Measurements from ENCODE around the gene KRTAP5-11. TPM values are rescaled to one million over a fixed set of nuclear protein-coding genes. Genes with fewer than 3 reads are reported as not detected.
"Not testable (repeated sequence)": the region's sequence is repeated elsewhere in the genome, so short reads cannot be mapped to it uniquely, and the experiment has no call there.

KRTAP5-11 gene, protein sequence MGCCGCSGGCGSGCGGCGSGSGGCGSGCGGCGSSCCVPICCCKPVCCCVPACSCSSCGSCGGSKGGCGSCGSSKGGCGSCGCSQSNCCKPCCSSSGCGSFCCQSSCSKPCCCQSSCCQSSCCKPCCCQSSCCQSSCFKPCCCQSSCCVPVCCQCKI
- polyA plus RNA-seq (2012; ENCODE audit: insufficient read depth, insufficient read length, low read depth), result not detected

DNA sequence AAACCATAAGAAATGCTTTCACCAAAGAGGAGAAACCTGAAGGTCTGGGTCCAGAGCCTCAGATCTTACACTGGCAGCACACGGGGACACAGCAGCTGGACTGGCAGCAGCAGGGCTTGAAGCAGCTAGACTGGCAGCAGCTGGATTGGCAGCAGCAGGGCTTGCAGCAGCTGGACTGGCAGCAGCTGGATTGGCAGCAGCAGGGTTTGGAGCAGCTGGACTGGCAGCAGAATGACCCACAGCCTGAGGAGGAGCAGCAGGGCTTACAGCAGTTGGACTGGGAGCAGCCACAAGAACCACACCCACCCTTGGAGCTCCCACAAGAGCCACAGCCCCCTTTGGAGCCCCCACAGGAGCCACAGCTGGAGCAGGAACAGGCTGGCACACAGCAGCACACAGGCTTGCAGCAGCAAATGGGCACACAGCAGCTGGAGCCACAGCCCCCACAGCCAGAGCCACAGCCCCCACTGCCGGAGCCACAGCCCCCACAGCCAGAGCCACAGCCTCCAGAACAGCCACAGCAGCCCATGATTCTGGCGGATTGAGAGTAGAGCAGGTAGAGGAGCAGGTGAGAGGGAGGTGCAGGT is at the start of gene KRTAP5-11:
Gene KRTAP5-11 (minus strand): TSS at position 567 of the 587 bp plus-strand sequence. CDS start 38 bp downstream, at position 529.
- Histone ChIP-seq H3K4me3 (ENCODE audit: low read depth, low read length) (no peak within 1 kb of the TSS), H3K9me3 (no peaks in the 10 kb centered on the region), H3K27me3 (no peaks in the 10 kb centered on the region; the same call in 1 of the 2 replicates), H3K36me3 (no peaks in the 10 kb centered on the region), H3K4me1 (no peaks in the 10 kb centered on the region)
- no peak for DNase-seq
- TF ChIP-seq, protein P1, sequence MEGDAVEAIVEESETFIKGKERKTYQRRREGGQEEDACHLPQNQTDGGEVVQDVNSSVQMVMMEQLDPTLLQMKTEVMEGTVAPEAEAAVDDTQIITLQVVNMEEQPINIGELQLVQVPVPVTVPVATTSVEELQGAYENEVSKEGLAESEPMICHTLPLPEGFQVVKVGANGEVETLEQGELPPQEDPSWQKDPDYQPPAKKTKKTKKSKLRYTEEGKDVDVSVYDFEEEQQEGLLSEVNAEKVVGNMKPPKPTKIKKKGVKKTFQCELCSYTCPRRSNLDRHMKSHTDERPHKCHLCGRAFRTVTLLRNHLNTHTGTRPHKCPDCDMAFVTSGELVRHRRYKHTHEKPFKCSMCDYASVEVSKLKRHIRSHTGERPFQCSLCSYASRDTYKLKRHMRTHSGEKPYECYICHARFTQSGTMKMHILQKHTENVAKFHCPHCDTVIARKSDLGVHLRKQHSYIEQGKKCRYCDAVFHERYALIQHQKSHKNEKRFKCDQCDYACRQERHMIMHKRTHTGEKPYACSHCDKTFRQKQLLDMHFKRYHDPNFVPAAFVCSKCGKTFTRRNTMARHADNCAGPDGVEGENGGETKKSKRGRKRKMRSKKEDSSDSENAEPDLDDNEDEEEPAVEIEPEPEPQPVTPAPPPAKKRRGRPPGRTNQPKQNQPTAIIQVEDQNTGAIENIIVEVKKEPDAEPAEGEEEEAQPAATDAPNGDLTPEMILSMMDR (IDR thresholded peaks at IDR 0.05; ENCODE audit: low read depth, low read length), result no peak

DNA sequence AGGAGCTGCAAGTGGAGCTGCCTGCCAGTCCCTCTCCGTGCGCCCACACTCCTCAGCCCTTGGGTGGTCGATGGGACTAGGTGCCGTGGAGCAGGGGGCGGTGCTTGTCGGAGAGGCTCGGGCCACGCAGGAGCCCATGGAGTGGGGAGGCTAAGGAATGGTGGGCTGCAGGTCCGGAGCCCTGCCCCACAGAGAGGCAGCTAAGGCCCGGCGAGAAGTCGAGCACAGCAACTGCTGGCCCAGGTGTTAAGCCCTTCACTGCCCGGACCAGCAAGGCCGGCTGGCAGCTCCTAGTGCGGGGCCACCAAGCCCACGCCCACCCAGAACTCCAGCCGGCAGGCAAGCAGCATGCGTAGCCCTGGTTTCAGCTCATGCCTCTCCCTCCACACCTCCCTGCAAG is 48.9 kb upstream of the KRTAP5-11 start:
- DNase-seq; H3K4me1 ChIP-seq; H3K4me3 ChIP-seq (ENCODE audit: low read depth, low read length); H3K27me3 ChIP-seq; H3K36me3 ChIP-seq; H3K9me3 ChIP-seq: not testable (repeated sequence)

DNA sequence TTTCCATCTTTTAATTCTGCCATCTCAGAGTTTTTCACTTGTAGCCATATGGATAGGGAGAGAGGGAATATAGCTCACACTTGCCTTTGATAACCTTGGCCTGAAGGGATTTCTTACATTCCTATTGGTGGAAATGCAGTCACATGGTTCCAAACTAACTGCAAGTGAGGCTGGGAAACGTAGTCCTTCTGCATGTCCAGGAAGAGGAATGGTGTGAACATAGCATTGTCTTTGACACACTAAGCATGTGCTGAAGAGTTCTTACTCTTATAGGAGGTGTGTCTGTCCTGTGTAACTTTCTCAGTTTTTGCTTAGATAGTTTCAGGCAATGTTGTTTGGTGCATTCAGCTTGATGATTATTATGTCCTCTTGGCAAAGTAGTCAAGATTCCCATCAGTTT is 47.4 kb upstream of the KRTAP5-11 start:
- not testable (repeated sequence) for H3K36me3 ChIP-seq; H3K27me3 ChIP-seq; H3K4me1 ChIP-seq; DNase-seq; H3K9me3 ChIP-seq; H3K4me3 ChIP-seq (ENCODE audit: low read depth, low read length)

DNA sequence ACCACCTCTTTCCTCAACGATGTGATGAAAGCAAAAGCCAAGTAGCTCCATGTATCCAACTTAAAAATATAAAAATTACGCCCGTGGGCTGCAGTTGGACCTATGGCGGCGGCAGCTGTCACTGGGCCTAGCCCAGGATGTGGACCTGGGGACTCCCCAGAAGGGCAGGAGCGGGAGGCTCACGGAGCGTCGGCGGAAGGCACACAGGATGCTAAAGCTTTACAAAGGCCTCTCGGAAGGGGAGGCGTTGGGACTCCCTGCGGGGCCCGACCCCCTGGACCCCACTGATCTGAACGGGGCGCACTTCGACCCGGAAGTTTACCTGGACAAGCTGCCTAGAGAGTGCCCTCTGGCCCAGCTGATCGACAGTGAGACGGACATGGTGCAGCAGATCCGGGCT is 46.3 kb upstream of the KRTAP5-11 start:
- not testable (repeated sequence) for DNase-seq; H3K4me1 ChIP-seq; H3K27me3 ChIP-seq; H3K4me3 ChIP-seq (ENCODE audit: low read depth, low read length); H3K36me3 ChIP-seq; H3K9me3 ChIP-seq

DNA sequence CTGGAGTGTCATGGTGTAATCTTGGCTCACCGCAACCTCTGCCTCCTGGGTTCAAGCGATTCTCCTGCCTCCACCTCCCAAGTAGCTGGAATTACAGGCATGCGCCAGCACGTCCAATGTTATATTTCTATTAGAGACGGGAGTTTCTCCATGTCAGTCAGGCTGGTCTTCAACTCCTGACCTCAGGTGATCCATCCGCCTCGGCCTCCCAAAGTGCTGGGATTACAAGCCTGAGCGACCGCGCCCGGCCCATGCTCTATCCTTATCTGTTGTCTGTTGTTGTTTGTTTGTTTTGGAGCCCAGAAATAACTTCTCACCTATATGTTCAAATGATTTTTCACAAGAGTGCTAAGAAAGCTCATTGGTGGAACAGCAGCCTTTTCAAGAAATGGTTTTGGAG is 40.6 kb upstream of the KRTAP5-11 start:
- not testable (repeated sequence) for H3K36me3 ChIP-seq; H3K9me3 ChIP-seq; DNase-seq; H3K4me1 ChIP-seq; H3K27me3 ChIP-seq; H3K4me3 ChIP-seq (ENCODE audit: low read depth, low read length)

DNA sequence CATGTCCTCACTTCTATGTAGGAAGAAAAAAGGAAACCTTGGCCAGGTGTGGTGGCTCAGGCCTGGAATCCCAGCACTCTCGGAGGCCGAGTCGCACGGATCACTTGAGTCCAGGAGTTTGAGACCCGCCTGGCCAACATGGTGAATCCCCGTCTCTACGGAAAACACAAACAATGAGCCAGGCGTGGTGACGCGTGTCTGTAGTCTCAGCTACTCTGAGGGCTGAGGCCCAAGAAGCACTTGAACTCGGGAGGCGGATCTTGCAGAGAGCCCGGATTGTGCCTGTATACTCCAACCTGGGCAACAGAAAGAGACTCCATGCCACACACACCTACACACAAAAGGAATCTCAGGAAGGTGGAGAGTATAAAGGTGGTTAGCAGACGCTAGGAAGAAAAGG is 39.9 kb upstream of the KRTAP5-11 start:
- H3K36me3 ChIP-seq; DNase-seq; H3K9me3 ChIP-seq; H3K27me3 ChIP-seq; H3K4me3 ChIP-seq (ENCODE audit: low read depth, low read length); H3K4me1 ChIP-seq: not testable (repeated sequence)

DNA sequence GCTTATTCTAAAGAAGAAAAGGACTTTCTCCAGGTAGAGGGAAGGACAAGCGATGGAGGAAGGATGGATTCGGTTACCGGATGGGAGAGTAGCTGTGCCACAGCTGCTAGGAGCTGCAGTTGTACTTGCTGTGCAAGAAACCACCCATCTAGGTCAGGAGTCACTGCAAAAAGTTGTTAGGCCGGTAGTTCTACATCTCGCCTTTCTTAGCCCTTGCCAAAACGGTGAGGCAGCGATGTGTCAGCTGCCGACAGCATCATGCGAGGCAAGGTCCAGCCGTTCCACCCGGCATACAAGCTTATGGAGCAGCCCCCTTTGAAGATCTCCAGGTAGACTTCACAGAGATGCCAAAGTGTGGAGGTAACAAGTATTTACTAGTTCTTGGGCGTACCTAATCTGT is 32.3 kb upstream of the KRTAP5-11 start:
- DNase-seq; H3K4me3 ChIP-seq (ENCODE audit: low read depth, low read length); H3K9me3 ChIP-seq; H3K36me3 ChIP-seq; H3K4me1 ChIP-seq; H3K27me3 ChIP-seq: not testable (repeated sequence)

DNA sequence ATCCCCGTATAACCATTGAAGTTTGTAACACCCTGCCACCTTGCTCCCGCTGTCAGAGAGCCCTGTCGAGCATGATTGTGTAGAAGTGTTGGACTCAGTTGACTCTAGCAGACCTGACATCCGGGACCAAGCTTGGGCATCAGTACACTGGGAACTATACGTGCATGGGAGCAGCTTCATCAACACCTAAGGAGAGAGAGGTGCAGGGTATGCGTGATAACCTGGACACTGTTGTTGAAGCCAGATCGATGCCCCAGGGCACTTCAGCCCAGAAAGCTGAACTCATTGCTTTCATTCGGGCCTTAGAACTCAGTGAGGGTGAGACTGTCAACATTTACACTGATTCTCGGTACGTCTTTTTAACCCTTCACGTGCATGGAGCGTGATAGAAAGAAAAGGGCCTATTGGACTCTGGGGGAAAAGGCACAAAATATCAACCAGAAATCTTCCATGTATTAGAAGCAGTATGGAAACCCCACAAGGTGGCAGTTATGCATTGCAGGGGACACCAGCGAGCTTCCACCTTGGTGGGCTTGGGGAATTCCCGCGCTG is 31.8 kb upstream of the KRTAP5-11 start:
- H3K36me3 ChIP-seq; H3K27me3 ChIP-seq; DNase-seq; H3K9me3 ChIP-seq; H3K4me1 ChIP-seq; H3K4me3 ChIP-seq (ENCODE audit: low read depth, low read length): not testable (repeated sequence)

DNA sequence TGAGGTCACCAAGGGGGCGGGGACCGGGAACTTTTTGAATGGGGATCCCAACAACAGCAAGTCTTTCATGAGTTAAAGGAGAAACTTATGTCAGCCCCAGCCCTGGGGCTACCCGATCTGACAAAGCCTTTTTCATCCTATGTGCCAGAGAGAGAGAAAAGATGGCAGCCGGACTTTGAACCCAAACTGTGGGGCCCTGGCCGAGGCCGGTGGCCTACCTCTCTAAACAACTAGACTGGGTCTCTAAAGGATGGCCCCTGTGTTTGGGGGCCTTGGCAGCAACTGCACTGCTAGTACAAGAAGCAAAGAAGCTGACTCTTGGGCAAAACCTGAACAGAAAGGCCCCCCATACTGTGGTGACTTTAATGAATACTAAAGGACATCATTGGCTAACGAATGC is 31.3 kb upstream of the KRTAP5-11 start:
- H3K9me3 ChIP-seq; H3K27me3 ChIP-seq; H3K4me1 ChIP-seq; DNase-seq; H3K36me3 ChIP-seq; H3K4me3 ChIP-seq (ENCODE audit: low read depth, low read length): not testable (repeated sequence)

DNA sequence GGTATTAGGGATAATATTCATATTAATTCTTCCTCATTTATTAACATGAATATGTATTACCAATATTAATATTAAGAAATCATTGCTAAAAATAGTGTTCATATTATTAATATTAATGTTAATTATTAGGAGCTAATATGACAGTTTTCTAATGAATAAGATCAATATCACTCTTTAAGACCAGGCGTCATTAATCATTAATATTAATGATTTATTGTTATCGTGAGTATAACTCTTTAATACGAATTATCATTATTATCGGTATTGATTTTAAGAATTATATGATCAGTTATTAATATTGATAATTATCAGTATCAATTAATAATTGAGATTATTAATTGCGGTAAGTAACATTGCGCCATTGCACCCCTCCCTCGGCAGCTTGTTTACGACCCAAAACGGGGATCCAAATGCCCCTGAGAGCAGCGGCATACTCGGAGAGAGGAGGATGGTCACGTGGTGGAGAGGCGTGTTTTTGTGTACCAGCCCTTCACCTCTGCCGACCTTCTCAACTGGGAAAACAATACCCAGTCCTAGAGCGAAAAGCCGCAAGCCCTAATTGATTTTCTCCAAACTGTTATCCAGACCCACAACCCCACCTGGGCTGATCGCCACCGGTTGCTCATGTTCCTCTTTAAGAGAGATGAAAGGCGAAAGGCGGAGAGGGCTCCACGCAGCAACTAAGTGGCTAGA is 28.7 kb upstream of the KRTAP5-11 start:
- H3K9me3 ChIP-seq; DNase-seq; H3K4me3 ChIP-seq (ENCODE audit: low read depth, low read length); H3K27me3 ChIP-seq; H3K4me1 ChIP-seq; H3K36me3 ChIP-seq: not testable (repeated sequence)

DNA sequence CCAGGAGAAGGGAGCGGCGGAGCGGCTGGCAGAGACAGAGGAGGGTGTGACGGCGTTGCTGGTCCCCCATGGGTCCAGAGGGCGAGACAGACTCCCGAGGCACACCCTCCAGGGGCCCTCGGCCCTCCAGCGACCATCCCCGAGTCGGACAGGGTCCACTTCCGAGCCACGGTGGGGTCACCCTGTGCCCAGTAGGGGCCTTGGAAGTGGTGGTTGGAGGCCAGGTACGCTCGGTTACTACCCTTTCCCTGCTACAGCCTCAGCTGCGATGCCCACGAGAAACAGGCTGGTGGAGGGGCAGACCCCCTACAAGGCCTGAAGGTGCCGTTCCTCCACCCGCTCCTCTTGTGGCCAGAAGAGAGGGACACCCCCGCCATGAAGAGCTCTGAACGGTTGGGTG is 25.6 kb upstream of the KRTAP5-11 start:
- not testable (repeated sequence) for H3K36me3 ChIP-seq; H3K4me1 ChIP-seq; H3K4me3 ChIP-seq (ENCODE audit: low read depth, low read length); H3K27me3 ChIP-seq; H3K9me3 ChIP-seq; DNase-seq

DNA sequence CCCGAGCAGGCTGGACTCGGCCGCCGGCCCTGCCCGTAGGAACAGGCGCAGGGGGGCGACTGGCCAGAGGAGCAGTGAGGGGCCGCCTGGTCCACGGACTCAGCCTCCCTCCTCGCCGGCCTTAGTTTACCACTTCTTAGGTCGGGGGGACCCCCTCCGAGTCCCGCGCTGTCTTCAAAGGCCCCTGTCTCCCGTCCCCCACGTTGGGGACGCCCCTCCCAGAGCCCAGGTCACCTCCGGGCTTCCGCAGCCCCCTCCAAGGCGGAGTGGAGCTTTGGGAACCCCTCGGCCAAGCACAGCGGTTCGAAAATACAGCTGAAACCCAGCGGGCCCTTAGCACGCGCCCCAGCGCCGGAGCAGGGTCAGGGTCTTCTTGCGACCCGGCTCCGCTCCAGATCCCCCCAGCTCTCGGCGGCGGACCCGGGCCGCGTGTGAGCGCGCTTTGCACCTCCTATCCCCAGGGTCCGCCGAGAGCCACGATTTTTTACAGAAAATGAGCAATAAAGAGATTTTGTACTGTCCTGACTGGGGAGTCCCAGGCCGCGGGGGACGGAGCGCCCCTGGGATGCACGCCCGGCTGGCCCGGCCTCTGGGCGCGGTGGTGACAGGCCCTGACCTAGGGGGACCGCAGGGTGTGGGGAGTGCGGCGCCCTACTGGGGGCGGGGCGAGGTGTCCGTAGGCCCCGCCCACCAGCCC is 25.0 kb upstream of the KRTAP5-11 start:
- DNase-seq; H3K4me3 ChIP-seq (ENCODE audit: low read depth, low read length); H3K27me3 ChIP-seq; H3K4me1 ChIP-seq; H3K36me3 ChIP-seq; H3K9me3 ChIP-seq: not testable (repeated sequence)

DNA sequence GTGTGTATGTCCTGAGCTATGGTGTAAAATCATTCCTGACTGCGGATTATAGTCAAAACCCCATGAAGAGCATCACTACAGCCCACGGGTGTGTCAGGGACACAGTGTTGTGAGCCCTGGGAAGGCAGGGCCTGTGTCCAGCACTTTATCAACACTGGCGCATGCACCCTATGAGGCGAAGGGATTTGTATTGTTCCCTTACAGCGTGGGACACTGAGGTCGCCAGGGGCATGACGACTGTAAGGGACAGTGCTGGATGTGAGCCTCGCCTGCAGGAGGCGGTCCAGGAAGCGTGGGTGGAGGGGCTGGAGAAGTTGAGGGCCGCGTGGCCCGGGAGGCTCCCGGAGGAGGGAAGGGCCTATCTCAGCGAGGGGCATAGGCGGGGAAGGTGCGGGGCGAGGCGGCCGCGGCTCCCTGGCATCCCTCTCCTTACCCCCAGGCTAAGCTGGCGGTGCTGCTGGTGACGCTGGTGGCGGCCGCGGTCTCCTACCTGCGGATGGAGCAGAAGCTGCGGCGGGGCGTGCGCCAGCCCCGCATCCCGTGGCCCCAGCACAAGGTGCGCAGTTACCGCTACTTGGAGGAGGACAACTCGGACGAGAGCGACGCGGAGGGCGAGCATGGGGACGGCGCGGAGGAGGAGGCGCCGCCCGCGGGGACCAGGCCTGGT is 24.3 kb upstream of the KRTAP5-11 start:
- not testable (repeated sequence) for H3K27me3 ChIP-seq; DNase-seq; H3K36me3 ChIP-seq; H3K9me3 ChIP-seq; H3K4me1 ChIP-seq; H3K4me3 ChIP-seq (ENCODE audit: low read depth, low read length)

DNA sequence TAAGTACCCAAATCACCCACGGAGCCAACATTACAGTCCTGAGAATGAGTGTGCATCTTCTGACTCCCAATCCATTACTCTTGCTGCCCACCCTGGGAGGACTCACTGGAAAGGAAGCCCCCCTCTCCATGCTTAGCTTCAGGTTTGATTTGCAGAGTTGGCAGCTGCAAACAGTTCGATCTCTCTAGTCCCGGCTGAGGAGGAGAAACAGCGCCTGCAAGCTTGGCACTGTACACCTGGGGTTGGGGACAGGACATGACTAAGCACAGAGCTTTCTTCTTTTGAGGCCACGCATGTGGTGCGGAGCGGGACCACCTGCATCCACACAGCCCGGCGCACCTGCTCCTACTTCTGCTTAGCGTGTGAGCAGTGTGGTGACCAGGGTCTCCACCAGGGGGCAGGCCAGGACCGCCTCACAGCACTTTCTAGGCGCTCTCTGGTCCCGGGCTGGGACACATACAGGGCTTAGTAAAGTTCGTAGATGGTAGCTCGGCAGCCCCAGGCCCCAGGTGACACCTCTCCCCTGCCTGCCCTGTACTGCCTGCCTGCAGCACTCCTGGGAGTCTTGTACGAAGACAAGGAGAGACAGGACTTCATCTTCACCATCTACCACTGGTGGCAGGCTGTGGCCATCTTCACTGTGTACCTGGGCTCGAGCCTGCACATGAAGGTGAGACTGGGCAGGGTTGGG is 22.3 kb upstream of the KRTAP5-11 start:
- H3K36me3 ChIP-seq; H3K4me3 ChIP-seq (ENCODE audit: low read depth, low read length); H3K4me1 ChIP-seq; H3K27me3 ChIP-seq; H3K9me3 ChIP-seq: not testable (repeated sequence)
- peak; percentile 27 for DNase-seq

All from BE2C (cell line).